Cardiac muscle cell (in vitro differentiated cells and primary cell): ENCODE data around the gene STAM. TPM values are rescaled to one million over a fixed set of nuclear protein-coding genes. Genes with fewer than 3 reads are reported as not detected.

Experiments used
- DNase-seq, 2 donors: peaks; one replicate each; pipeline versions ENCODE4 v3.0.0 to v3.0.0-alpha.2; 2010 to 2017; ENCODE audit warnings: low read depth in 1 of 2, low spot score in 1 of 2
- H3K27ac ChIP-seq: fragments of 200-600 bp; sonication (generic); 2 replicates; pipeline ENCODE4 v1.5.1; 2016
- H3K27me3 ChIP-seq: fragments of 200-600 bp; sonication (generic); 2 replicates; pipeline ENCODE4 v1.6.0; 2016; ENCODE audit warnings: control low read depth
- H3K36me3 ChIP-seq: fragments of 200-600 bp; sonication (generic); 2 replicates; pipeline ENCODE4 v1.5.1; 2016; ENCODE audit warnings: control low read depth
- H3K4me1 ChIP-seq: fragments of 200-600 bp; sonication (generic); 2 replicates; pipeline ENCODE4 v1.8.1; 2017; ENCODE audit warnings: low read depth, mild to moderate bottlenecking, mixed run types
- H3K4me3 ChIP-seq: fragments of 200-600 bp; sonication (generic); 2 replicates; pipeline ENCODE4 v1.5.1; 2016; ENCODE audit warnings: mild to moderate bottlenecking
- H3K9me3 ChIP-seq: fragments of 200-600 bp; sonication (generic); 2 replicates; pipeline ENCODE4 v1.5.1; 2017; ENCODE audit warnings: low read depth, mild to moderate bottlenecking, control low read depth
- CTCF ChIP-seq: IDR thresholded peaks from 2 replicates; pipeline ENCODE4 v1.5.1; 2012; ENCODE audit warnings: low read depth, mild to moderate bottlenecking, low read length
- polyA plus RNA-seq: library from polyadenylated mRNA; unstranded; fragments of >200 nt; fragmentation: Nextera tagmentation; extraction: Ambion mirVana; gene quantifications from 2 replicates; pipeline ENCODE4 v1.2.1, GENCODE V29; 2016
- total RNA-seq: library from RNA; depleted of rRNA; stranded (reverse); fragments of >200 nt; gene quantifications from 2 replicates; pipeline ENCODE4 v1.2.3, GENCODE V29; 2016

The STAM gene
- total and polyA plus RNA-seq, 2 experiments from 2014 or later, result 22.7 to 27.6 TPM

- H3K4me1 ChIP-seq, result no peaks in the 10 kb centered on the region
- peak in 1 of 2 donors; percentile 17 for DNase-seq
- H3K9me3 ChIP-seq, result no peaks in the 10 kb centered on the region
- H3K36me3 ChIP-seq, result no peaks in the 10 kb centered on the region
- no peaks in the 10 kb centered on the region for H3K27me3 ChIP-seq
- TF ChIP-seq CTCF, result no peak
- H3K27ac ChIP-seq, result no peak overlapping the region
- H3K4me3 ChIP-seq, result no peak overlapping the region
These were observed 112.7 kb downstream of the STAM start for GRCh38 chr10:17756557-17757217.

GRCh38 chr10:17758200-17758599 lies 114.2 kb downstream of the STAM start:
- Histone ChIP-seq H3K27me3 (peaks cover 5% of the 10 kb centered on the region), H3K4me1 (no peaks in the 10 kb centered on the region), H3K4me3 (no peak overlapping the region), H3K36me3 (no peaks in the 10 kb centered on the region), H3K27ac (no peak overlapping the region), H3K9me3 (no peaks in the 10 kb centered on the region)
- TF ChIP-seq CTCF, result no peak
- DNase-seq, result peak in 1 of 2 donors; percentile 31

GRCh38 chr10:17758896-17759295 lies 114.9 kb downstream of the STAM start:
- Histone ChIP-seq H3K36me3 (no peaks in the 10 kb centered on the region), H3K4me3 (no peak overlapping the region), H3K27ac (no peak overlapping the region), H3K9me3 (no peaks in the 10 kb centered on the region), H3K27me3 (peaks cover 12% of the 10 kb centered on the region), H3K4me1 (no peaks in the 10 kb centered on the region)
- TF ChIP-seq CTCF, result no peak
- DNase-seq, result no peak

GRCh38 chr10:17764142-17764541 lies 120.2 kb downstream of the STAM start:
- Histone ChIP-seq H3K9me3 (no peaks in the 10 kb centered on the region), H3K4me1 (no peaks in the 10 kb centered on the region), H3K36me3 (no peaks in the 10 kb centered on the region), H3K4me3 (no peak overlapping the region), H3K27me3 (peaks cover 17% of the 10 kb centered on the region), H3K27ac (no peak overlapping the region)
- no peak for DNase-seq
- TF ChIP-seq CTCF, result no peak

GRCh38 chr10:17765602-17766001 lies 121.7 kb downstream of the STAM start:
- H3K27me3 ChIP-seq, result peaks cover 17% of the 10 kb centered on the region
- no peak overlapping the region for H3K27ac ChIP-seq
- DNase-seq, result no peak
- no peaks in the 10 kb centered on the region for H3K4me1 ChIP-seq
- H3K4me3 ChIP-seq, result no peak overlapping the region
- TF ChIP-seq CTCF, result no peak
- no peaks in the 10 kb centered on the region for H3K36me3 ChIP-seq
- H3K9me3 ChIP-seq, result no peaks in the 10 kb centered on the region

Other genes with a start within 250 kb of the STAM start
- not detected in 2 replicates for gene ST8SIA6, start 189.6 kb upstream of the STAM start, total RNA-seq
- gene ST8SIA6, start 189.6 kb upstream of the STAM start, polyA plus RNA-seq, result 0.79 TPM in 1 of 2 replicates, not detected in the other
- 141 and 226 TPM in 2 replicates for gene HACD1, start 26.8 kb upstream of the STAM start, total RNA-seq
- gene HACD1, start 26.8 kb upstream of the STAM start, polyA plus RNA-seq, result 279 and 449 TPM in 2 replicates
- gene TMEM236, start 108.0 kb downstream of the STAM start, total RNA-seq, result under 0.01 TPM in 1 of 2 replicates, not detected in the other
- 0.20 TPM in 1 of 2 replicates, not detected in the other for gene TMEM236, start 108.0 kb downstream of the STAM start, polyA plus RNA-seq
- 0.03 and 0.11 TPM in 2 replicates for gene MRC1, start 165.2 kb downstream of the STAM start, total RNA-seq
- gene MRC1, start 165.2 kb downstream of the STAM start, polyA plus RNA-seq, result 0.07 and 0.22 TPM in 2 replicates